Measurements from ENCODE around the gene RFX2.

DNA sequence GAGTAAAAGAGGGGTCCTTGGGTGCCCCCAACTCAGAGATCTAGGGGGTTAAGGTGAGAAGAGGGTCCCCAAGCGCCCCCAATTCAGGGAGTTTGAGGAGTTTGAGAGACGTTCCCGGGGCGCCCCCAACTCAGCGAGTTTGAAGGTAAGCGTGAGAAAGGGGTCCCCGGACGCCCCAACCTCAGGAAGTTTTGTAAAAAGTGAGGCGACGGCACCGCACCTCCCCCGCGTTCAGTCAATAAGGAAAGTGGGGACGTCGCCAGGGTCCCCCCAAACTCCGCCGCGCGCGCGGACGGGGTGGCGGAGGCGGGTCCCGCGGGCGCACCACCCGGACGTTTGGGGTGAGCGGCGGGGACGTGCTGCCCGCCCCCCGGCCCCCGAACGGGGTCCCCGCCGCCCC, 353 bp downstream of the RFX2 start:
- TF ChIP-seq ZNF8 (CRISPR knock-in tag; IDR thresholded peaks at IDR 0.05), result no peak
- TF ChIP-seq TCF4 (CRISPR knock-in tag; IDR thresholded peaks at IDR 0.05; ENCODE audit: borderline replicate concordance), result no peak
- TF ChIP-seq, protein P1, sequence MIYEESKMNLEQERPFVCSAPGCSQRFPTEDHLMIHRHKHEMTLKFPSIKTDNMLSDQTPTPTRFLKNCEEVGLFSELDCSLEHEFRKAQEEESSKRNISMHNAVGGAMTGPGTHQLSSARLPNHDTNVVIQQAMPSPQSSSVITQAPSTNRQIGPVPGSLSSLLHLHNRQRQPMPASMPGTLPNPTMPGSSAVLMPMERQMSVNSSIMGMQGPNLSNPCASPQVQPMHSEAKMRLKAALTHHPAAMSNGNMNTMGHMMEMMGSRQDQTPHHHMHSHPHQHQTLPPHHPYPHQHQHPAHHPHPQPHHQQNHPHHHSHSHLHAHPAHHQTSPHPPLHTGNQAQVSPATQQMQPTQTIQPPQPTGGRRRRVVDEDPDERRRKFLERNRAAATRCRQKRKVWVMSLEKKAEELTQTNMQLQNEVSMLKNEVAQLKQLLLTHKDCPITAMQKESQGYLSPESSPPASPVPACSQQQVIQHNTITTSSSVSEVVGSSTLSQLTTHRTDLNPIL (CRISPR knock-in tag; IDR thresholded peaks at IDR 0.05; ENCODE audit: low read depth), result no peak
- TF ChIP-seq, protein P2, sequence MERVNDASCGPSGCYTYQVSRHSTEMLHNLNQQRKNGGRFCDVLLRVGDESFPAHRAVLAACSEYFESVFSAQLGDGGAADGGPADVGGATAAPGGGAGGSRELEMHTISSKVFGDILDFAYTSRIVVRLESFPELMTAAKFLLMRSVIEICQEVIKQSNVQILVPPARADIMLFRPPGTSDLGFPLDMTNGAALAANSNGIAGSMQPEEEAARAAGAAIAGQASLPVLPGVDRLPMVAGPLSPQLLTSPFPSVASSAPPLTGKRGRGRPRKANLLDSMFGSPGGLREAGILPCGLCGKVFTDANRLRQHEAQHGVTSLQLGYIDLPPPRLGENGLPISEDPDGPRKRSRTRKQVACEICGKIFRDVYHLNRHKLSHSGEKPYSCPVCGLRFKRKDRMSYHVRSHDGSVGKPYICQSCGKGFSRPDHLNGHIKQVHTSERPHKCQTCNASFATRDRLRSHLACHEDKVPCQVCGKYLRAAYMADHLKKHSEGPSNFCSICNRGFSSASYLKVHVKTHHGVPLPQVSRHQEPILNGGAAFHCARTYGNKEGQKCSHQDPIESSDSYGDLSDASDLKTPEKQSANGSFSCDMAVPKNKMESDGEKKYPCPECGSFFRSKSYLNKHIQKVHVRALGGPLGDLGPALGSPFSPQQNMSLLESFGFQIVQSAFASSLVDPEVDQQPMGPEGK (CRISPR knock-in tag; IDR thresholded peaks at IDR 0.05; ENCODE audit: borderline replicate concordance), result no peak
- no peak for TF ChIP-seq RARB (CRISPR knock-in tag; IDR thresholded peaks at IDR 0.05)
- no peak for TF ChIP-seq TOX (CRISPR knock-in tag; IDR thresholded peaks at IDR 0.05; ENCODE audit: borderline replicate concordance)
- TF ChIP-seq ZFP30 (CRISPR knock-in tag; IDR thresholded peaks at IDR 0.05), result no peak
- TF ChIP-seq ZC3H10 (CRISPR knock-in tag; IDR thresholded peaks at IDR 0.05), result no peak
- no peak for TF ChIP-seq ARNTL (CRISPR knock-in tag; IDR thresholded peaks at IDR 0.05; ENCODE audit: borderline replicate concordance, low read depth)
- TF ChIP-seq OSR1 (CRISPR knock-in tag; IDR thresholded peaks at IDR 0.05), result no peak
- TF ChIP-seq ZNF70 (CRISPR knock-in tag; IDR thresholded peaks at IDR 0.05), result no peak
